GM21529 (cell line): Measurements from ENCODE around the gene GRPEL2.

ENCODE experiments used
- ATAC-seq: cut with Tn5 transposase; IDR thresholded peaks from one replicate; pipeline ENCODE4 v1.9.1; 2021; ENCODE audit not compliant: unreplicated experiment

Gene GRPEL2

GRCh38 chr5:149345147-149345891 lies at the start of gene GRPEL2:
GRPEL2 (plus strand) TSS chr5:149345499; CDS start chr5:149345540, 41 bp downstream.
- peak; percentile 98 for ATAC-seq

GRCh38 chr5:149297340-149298025 lies 47.8 kb upstream of the GRPEL2 start:
- ATAC-seq: no peak

GRCh38 chr5:149298163-149298562 lies 47.1 kb upstream of the GRPEL2 start:
- no peak for ATAC-seq

- ATAC-seq: no peak
Measured at GRCh38 chr5:149298842-149299404, 46.4 kb upstream of the GRPEL2 start.

GRCh38 chr5:149299451-149300054 lies 45.7 kb upstream of the GRPEL2 start:
- no peak for ATAC-seq

GRCh38 chr5:149300441-149300840 lies 44.9 kb upstream of the GRPEL2 start:
- ATAC-seq: no peak

- ATAC-seq: no peak
Measured at GRCh38 chr5:149301049-149301743, 44.1 kb upstream of the GRPEL2 start.

- no peak for ATAC-seq
Measured at GRCh38 chr5:149301744-149302380, 43.4 kb upstream of the GRPEL2 start.

- ATAC-seq: no peak
Measured at GRCh38 chr5:149302641-149303040, 42.7 kb upstream of the GRPEL2 start.

GRCh38 chr5:149303210-149303609 lies 42.1 kb upstream of the GRPEL2 start:
- ATAC-seq: no peak

GRCh38 chr5:149304195-149305078 lies 40.9 kb upstream of the GRPEL2 start:
- no peak for ATAC-seq

GRCh38 chr5:149309354-149309753 lies 35.9 kb upstream of the GRPEL2 start:
- no peak for ATAC-seq

- no peak for ATAC-seq
Measured at GRCh38 chr5:149310488-149310887, 34.8 kb upstream of the GRPEL2 start.

- ATAC-seq: no peak
Measured at GRCh38 chr5:149310947-149311658, 34.2 kb upstream of the GRPEL2 start.

- no peak for ATAC-seq
Measured at GRCh38 chr5:149313151-149313841, 32.0 kb upstream of the GRPEL2 start.

- no peak for ATAC-seq
Measured at GRCh38 chr5:149314571-149315111, 30.7 kb upstream of the GRPEL2 start.

GRCh38 chr5:149315753-149316152 lies 29.5 kb upstream of the GRPEL2 start:
- no peak for ATAC-seq
